Measurements from ENCODE around the gene MYORG.

GRCh38 chr9:34413231-34413852 is 36.6 kb upstream of the MYORG start:
- no peak for TF ChIP-seq POLR2A (IDR thresholded peaks at IDR 0.05; ENCODE audit: low read depth)
- no peak for TF ChIP-seq CTCF (IDR thresholded peaks at IDR 0.05)
